GM20431 (cell line): ENCODE results near the gene ZBTB14.

Experiments used
- in situ Hi-C: fragments of 300-500 bp; cut with MseI, MboI; formaldehyde crosslinking; loops from one replicate; pipeline ENCODE4 v1.15.0; 2020; ENCODE audit warnings: low sequenced_read_pairs; ENCODE audit not compliant: unreplicated experiment

ZBTB14 gene

GRCh38 chr18:5295231-5295920, at the start of gene ZBTB14:
TSS of gene ZBTB14 (minus strand) at chr18:5295726. CDS start at chr18:5293246, 2,480 bp downstream.
- in situ Hi-C loops = no loop called here

- in situ Hi-C loops = no loop called here
Measured at GRCh38 chr18:5339202-5339834, 43.8 kb upstream of the ZBTB14 start.

- in situ Hi-C loops = no loop called here
Measured at GRCh38 chr18:5334456-5335075, 39.0 kb upstream of the ZBTB14 start.

- in situ Hi-C loops = no loop called here
Measured at GRCh38 chr18:5318061-5318700, 22.7 kb upstream of the ZBTB14 start.

GRCh38 chr18:5317186-5317585, 21.7 kb upstream of the ZBTB14 start:
- in situ Hi-C loops = no loop called here

- in situ Hi-C loops = no loop called here
Measured at GRCh38 chr18:5315838-5316237, 20.3 kb upstream of the ZBTB14 start.

GRCh38 chr18:5311301-5311989, 15.9 kb upstream of the ZBTB14 start:
- in situ Hi-C loops = no loop called here

- in situ Hi-C loops = no loop called here
Measured at GRCh38 chr18:5309888-5310470, 14.5 kb upstream of the ZBTB14 start.

GRCh38 chr18:5305835-5306234, 10.3 kb upstream of the ZBTB14 start:
- in situ Hi-C loops = no loop called here

GRCh38 chr18:5304232-5304631, 8.7 kb upstream of the ZBTB14 start:
- in situ Hi-C loops = no loop called here

- in situ Hi-C loops = no loop called here
Measured at GRCh38 chr18:5303636-5304035, 8.1 kb upstream of the ZBTB14 start.

- in situ Hi-C loops = no loop called here
Measured at GRCh38 chr18:5302606-5303005, 7.1 kb upstream of the ZBTB14 start.

- in situ Hi-C loops = no loop called here
Measured at GRCh38 chr18:5300476-5301010, 5.0 kb upstream of the ZBTB14 start.

GRCh38 chr18:5298156-5298852, 2.8 kb upstream of the ZBTB14 start:
- in situ Hi-C loops = no loop called here

- in situ Hi-C loops = no loop called here
Measured at GRCh38 chr18:5297597-5297996, 2.1 kb upstream of the ZBTB14 start.

- in situ Hi-C loops = no loop called here
Measured at GRCh38 chr18:5296706-5297320, 1.3 kb upstream of the ZBTB14 start.

- in situ Hi-C loops = no loop called here
Measured at GRCh38 chr18:5295981-5296705, 617 bp upstream of the ZBTB14 start.
